ENCODE data around the gene ARG2. TPM values are rescaled to one million over a fixed set of nuclear protein-coding genes. Genes with fewer than 3 reads are reported as not detected.

The ARG2 gene
- total RNA-seq, 1 donor from 2014 or later, result 9.5 TPM

DNA sequence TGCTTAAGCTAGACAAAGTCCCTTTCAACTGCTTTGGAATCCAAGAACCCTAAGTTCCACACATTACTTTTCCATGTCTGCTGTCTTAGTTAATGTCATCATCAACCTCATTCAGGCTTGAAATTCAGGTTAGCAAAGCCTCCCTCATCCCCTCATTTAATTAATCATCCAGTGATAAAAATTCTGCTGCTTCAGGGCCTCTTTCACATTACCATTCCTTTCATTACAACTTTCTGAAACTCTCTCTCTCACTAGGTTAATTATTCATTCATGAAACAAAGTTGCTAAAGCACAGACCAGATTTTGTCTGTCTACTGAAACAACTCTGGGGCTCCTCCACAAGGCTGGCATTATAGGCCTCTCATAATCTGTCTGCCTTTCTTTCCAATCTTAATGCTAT, 64.1 kb downstream of the ARG2 start:
- no peak for DNase-seq (ENCODE audit: low spot score)

DNA sequence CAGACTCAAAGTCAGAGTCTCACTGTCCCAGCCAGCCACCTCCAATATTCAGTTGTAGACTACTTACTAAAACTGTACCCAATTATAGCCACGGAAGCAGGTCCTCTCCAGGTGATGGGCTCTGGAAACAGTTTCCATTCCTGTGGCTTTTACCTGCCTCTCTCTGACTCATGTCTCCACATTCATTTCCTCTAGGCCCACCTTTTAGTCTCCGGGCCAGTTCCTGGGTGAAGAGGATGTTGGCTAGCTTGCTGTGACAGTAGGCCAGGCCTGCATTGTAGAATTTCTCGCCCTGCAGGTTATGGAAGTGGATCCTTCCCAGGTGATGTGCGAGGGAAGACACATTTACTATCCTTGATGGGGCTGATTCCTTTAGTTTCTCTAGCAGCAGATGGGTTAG, 70.3 kb downstream of the ARG2 start:
- no peak for DNase-seq (ENCODE audit: low spot score)

DNA sequence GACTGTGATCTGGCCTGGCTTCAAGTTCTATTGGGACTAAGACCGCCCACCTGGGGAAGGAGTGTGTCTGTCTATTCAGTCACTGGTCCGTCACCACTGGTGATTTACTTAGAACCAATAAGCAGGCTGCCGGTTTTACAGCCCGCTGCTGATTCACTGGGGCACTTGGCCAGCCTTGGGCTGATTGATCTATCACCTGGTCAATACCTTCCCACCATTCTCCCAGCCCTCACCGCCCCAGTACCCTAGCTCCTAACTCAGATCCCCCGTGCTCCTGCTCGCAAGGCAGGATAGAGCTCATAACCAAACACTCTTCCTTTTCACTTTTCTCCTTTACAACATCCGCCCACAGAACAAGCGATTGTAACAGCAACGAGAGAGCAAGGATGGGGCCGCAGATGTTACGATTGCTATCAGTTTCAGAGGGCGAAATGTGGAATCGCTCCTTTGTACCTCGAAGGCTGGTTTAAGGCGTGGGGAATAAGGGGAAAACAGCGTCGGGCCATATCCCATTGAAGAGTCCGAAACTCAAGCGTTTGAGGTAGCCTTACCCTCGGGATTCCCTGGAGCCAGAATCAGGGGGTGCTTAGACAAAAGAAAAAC, 75.2 kb downstream of the ARG2 start:
- DNase-seq (ENCODE audit: low spot score), result peak; percentile 89

DNA sequence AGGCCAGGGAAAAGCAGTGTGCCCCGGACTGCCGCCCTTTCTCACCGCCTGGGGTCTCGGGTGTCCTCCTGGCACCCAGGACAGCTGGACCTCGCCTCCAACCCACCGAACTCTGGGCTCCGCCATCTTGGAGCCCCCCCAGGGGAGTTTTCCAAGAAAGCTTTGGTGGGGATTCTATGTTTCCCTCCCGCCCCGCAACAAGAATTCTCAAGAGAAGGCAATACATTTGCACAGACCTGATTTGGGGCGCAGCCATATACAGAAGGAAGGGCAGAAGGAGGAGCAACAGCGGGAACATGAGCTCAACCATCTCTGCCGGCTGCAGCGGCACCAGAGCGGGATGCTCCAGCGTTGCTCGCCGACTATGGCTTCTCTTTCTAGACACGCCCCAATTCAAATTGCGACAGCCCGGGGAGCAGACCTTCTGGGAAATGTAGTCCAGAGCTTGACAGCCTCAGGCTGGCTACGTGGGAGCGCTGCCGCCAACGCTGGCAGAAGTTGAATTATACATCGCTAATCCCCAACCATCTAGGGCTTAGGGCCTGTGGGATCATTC, 75.8 kb downstream of the ARG2 start, which contains the start of gene RDH11:
Gene RDH11, minus strand, starts transcription at position 371 of the 556 bp plus-strand sequence. Its CDS starts 61 bp downstream, at position 310.
- peak; percentile 91 for DNase-seq (ENCODE audit: low spot score)

GRCh38 chr14:67697006-67697405, 77.3 kb downstream of the ARG2 start:
- no peak for DNase-seq (ENCODE audit: low spot score)

GRCh38 chr14:67698179-67698578, 78.5 kb downstream of the ARG2 start:
- DNase-seq (ENCODE audit: low spot score), result no peak

Other genes starting within 250 kb of the ARG2 start
- gene PLEK2, start 207.8 kb upstream of the ARG2 start, total RNA-seq, result 10.5 TPM
- 33.2 TPM for gene TMEM229B, start 131.2 kb upstream of the ARG2 start, total RNA-seq
- 35.6 TPM for gene PLEKHH1, start 86.6 kb upstream of the ARG2 start, total RNA-seq
- 41.5 TPM for gene PIGH, start 19.7 kb upstream of the ARG2 start, total RNA-seq
- 108 TPM for gene VTI1B, start 54.7 kb downstream of the ARG2 start, total RNA-seq
- gene RDH11, start 75.8 kb downstream of the ARG2 start, total RNA-seq, result 222 TPM
- 166 TPM for gene RDH12, start 82.0 kb downstream of the ARG2 start, total RNA-seq
- 21.0 TPM for gene ZFYVE26, start 196.7 kb downstream of the ARG2 start, total RNA-seq
- 18.5 TPM for gene RAD51B, start 199.9 kb downstream of the ARG2 start, total RNA-seq

Data from mucosa of gallbladder (tissue), 1 donor.